ENCODE data around the gene TMEM178A.

- TF ChIP-seq CTCF (IDR thresholded peaks at IDR 0.05; ENCODE audit: insufficient read depth, low read depth, low read length): no peak
- no peak for TF ChIP-seq EZH2 (IDR thresholded peaks at IDR 0.05; ENCODE audit: insufficient read depth, low read length)
Observed at GRCh38 chr2:39731546-39731945, 65.8 kb downstream of the TMEM178A start.
